NCI-H2227 (cell line): ENCODE results near the gene ASCL2.
A peak's percentile ranks its signal among the peaks of the same experiment; 100 is the strongest.

ENCODE experiments used
- DNase-seq: peaks from one replicate; lab custom pipeline; 2025; ENCODE audit not compliant: unreplicated experiment; lab: John Stamatoyannopoulos, UW

The ASCL2 gene, protein sequence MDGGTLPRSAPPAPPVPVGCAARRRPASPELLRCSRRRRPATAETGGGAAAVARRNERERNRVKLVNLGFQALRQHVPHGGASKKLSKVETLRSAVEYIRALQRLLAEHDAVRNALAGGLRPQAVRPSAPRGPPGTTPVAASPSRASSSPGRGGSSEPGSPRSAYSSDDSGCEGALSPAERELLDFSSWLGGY

DNA sequence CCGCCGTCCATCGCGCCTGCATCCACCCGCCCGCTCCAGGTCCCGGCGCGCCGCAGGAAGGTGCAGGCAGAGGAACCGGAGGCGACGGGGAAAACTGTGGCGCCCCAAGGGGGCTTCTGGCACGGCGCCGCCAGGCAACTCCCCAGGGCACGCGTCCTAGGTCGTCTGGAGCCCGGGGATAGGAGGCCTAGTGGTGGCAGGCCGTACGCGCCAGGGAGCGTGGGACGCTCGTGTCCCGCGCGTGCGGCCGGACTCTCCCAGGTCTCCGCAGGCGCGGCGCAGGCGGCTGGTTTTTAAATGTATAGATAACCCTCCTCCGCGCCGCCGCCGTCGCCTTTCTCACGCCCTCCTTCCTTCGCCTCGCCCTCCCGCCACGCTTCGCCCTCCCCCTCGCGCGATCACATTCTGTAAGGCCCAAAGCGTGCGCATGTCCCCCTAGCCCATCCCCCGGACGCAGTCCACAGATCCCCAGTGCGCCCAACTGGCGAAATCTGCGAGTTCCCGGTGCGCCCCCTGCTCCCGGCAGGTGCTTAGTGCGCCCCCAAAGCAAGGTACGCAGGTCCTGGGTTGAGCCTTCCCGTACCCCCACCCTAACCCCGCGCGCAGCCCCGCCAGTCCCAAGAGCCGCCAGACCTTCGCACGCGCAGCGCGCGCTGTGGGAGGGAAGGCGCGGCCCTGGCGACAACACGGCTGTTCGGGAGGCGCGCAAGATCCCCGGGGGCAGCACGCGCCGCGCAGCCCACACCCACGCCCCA lies at the start of gene ASCL2:
Gene ASCL2, minus strand, starts transcription at position 267 of the 755 bp plus-strand sequence. Its CDS starts 256 bp downstream, at position 11.
- no peak for DNase-seq

DNA sequence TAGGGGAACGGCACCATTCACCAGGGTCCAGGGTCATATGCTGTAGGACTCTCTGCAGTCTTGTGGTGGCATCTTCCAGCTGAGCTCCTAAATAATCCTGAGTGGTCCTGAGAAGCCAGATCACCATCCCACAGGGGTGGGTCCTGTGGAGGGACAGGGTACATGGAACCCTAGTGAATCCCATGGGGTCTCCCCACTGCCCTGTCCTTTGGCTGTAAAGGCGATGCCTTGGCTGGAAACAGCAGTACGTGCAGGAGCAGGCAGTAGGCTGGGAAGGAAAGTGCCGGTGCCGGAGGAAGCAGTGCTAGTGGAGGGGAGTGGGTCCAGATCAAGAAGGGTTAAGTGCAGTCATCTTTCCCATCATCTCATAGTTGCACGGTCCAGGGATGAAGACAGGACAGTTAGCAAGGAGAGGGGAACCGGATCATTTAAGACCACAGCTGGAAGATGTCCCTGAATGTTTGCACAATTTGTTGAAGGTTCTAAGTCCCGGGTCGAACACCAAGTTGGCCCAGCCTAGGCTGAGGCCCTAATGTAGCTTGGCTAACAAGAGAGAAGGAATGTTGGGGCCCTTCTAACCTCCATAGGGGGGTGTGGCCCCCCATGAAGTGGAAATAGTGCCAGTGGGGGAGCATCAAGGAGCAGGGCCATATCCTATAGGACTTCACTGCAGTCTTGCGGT lies 49.5 kb upstream of the ASCL2 start:
- DNase-seq, result no peak

DNA sequence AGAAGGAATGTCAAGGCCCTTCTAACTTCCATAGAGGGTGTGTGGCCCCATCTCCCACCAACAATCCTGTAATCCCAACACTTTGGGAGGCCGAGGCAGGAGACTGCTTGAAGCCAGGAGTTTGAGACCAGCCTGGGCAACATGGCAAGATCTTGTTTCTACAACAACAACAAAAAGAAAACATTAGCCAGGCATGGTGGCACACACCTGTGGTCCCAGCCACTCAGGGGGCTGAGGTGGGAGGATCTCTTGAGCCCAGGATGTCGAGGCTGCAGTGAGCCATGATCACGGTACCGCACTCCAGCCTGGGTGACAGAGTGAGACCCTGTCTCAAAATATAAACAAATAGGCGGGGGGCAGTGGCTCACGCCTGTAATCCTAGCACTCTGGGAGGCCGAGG lies 48.3 kb upstream of the ASCL2 start:
- no peak for DNase-seq

DNA sequence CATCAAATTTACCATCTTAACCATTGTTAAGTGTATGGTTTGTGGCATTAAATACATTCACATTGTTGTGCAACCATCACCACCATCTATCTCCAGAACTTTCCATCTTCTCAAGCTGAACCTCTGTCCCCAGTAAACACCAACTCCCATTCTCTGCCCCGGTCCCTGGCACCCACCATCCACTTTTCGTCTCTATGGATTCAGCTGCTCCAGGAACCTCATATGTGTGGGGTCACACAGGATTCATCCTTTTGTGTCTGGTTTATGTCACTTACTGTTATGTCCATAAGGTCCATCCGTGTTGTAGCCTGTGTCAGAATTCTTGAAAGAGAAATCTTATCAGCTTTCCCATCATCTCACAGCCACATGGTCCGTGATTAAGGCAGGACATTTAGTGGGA lies 47.7 kb upstream of the ASCL2 start:
- DNase-seq, result no peak

DNA sequence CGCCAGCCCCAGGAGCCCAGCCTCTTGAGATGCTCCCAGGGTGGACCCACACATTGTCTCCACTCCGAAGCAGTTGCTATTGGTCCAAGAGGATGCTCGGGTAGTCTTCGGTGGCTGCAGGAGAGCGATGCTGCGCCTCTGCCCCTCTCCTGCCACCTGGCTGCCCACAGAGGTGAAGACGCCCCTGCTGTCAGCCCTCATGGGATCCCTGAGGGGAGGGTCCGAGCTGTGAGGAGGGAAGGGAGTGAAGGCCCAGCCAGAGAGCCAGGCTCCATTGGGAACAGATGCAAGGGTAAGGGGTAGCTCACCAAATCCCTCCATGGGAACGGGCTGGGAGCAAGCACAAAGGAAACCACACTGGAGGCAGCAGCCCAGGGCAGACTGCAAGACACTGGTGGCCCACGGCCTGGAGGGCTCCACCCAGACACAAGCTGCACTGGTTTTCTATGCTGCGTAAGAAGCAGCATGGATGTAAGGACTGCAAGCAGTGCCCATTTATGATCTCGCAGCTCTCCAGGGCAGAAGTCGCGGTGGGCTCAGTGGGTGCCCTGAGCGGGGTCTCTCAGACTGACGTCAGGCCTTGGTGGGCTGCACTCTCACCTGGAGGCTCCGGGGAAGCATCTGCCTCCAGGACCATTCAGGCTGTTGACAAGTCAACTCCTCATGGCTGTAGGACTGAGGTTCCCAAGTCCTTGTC lies 47.1 kb upstream of the ASCL2 start:
- no peak for DNase-seq

DNA sequence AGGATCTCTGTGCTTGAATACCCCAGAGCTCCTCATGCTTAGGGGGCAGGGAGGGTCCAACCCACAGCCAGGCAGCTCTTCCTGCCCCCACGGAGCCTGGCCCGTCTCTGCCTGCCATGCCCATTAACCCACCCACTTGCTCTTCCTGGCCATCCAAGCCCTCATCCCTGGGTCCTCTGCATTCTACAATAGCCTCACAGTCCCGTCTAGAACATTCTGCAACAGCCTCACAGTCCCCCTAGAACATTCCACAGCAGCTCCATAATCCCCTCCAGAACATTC lies 46.5 kb upstream of the ASCL2 start:
- DNase-seq, result no peak

DNA sequence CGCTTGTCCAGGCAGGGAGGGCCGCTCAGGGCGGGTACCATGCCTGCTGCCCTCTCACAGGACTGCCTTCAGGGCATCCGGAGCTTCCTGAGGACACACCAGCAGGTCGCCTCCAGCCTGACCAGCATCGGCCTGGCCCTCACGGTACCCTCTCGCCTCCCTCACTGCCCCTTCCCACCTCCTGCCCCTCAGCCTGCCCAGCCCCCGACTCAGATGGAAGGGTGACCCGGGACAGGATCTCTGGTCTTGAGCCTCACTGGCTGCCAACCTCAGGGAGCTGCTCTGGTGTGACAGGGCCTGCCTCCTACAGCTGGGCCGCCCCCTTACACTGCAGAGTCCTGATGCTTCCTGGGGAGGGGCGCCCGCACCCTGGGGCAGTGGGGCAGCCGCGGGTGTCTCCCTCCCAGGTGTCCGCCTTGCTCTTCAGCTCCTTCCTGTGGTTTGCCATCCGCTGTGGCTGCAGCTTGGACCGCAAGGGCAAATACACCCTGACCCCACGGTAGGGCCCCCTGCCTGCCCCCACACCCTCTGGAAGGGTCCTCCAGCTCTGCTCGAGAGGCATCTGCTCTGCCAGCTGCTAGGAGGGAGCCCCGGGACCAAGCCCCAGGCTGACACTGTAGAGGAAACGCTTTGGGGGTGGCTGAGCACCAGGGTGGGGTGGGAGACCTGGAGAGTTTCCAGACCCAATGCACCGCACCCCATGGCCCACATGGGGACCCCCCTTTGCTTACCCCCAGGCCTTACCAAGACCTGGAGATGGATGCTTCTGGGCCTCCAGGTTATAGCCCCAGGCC lies 46.0 kb upstream of the ASCL2 start:
- no peak for DNase-seq

DNA sequence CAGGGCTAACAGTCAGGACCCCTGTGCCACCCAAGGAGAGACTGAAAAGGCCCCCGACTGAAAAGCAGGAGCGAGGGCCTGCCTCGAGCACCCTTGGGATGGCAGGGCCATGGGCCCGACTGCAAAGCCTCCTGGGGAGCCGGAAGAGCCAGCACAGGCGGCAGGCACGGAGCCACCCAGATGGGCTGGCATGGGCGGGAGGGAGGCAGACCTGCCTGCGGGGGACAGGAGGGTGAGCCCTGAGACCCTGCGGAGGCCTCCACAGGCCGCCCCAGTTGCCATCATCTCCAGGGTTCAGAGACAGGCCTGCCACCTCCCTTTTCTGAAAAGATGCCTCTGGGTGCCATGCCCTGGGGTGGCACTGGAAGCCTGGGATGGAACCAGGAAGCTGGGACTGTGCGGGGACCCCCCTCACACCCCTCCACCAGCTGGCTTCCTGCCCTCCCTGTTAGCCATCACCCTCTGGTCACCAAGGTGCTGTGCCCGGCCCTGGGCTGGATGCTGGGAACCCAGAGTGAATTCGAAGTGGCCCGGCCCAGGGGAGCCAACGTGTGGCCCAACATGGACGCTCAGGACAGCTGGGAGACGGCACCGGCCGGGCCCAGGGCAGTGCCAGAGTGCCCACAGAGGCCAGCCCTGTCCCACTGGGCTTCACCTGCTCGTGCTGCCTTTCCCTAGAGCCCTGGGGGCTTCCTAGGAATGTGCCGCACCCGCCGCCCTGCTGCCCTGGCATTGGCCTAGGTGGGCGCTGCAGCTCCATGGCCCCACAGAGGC lies 45.2 kb upstream of the ASCL2 start:
- DNase-seq, result no peak

DNA sequence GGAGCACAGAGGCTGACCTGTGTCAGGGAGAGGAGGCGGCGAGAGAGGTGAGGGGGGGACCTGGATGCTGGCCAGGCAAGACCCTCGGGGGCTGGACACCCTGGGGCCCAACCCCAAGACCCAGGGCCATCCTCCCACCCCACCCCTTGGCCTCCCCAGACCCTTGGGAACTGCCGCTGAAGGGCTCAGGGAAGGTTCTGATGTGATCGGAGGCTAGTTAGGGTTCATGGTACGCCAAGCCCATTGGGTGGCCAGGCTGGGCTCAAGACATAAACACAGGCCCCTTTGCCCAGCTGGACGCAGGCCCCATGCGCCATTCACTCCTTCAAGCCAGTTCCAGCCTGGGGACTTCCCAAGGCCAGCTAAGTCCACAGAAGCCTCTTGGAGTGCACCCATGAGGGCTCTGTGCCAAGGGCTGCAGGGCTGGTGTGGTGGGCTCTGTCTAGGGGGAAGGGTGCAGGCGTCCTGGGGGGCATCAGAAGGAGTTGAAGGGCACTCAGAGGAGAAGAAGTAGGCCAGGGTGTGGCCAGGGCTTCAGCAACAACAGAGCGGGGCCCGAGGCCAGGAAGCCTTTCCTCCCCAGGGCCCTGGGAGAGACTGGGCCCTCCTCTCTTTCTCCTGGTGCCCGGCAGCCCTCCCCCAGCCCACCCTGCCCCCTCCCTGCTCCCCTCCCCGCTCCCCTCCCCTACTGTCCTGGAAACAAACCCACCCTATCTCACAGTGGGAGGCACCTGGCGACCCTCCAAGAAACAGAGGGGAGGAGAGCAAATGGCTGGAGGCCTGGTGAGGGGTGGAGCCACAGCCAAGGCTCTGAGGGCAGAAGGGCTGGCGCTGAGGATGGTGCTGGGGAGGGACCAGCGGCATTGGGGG lies 44.4 kb upstream of the ASCL2 start:
- peak; percentile 46 for DNase-seq

DNA sequence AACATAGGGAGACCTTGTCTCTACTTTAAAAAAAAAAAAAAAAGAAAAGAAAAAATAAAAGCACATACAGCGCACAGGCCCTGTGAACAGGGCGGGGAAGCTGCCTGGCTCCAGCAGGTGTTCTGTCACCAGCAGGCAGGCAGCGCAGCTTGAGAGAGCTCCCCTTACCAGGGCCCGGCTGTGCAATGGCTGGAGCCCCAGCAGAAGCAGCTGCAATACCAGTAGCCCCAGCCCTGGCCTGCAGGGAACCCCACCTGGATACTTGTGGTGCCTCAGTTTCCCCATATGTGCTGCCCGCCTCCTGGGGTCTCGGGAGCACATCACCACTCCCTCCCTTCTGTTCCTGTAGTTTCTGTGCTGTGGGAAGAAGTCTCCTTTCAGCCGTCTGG lies 43.7 kb upstream of the ASCL2 start:
- DNase-seq, result no peak

DNA sequence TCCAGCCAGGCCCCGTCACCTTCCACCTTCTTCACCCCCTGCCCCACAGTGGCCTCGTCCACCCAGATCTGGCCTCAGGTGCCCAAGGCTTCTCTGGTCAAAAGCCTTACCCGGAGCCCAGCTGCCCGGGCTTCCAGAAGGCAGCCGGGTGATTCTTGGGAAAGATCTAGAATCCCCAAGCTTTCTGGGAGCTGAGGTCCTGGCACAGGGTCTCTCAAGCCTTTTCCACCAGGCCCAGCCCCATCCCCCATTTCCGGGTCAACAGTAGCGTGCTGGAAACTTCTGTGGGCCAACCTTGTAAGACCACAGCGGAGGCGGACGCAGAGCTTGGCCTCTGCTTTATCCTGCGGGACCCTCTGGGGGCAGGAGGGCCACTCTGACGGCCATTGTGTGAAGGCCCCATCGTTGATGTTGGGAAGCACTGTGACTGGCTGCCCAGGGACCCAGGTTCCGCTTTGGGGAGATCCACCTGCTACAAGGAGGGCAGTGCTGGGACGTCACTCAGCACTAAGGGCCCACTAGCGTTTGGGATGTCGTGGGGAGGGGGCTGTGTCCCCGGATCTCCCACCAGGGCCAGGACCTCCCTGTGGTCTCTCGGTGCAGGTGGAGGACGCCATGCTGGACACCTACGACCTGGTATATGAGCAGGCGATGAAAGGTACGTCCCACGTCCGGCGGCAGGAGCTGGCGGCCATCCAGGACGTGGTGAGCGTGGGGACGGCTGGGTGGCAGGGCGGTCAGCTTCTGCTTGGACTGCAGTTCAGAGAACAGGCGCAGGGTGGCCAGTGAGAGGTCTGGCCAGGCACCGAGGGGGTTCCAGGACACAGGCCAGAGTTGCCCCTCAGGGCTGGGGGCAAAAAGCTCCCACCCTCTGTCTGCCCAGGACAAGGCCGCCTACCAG lies 42.9 kb upstream of the ASCL2 start:
- no peak for DNase-seq

DNA sequence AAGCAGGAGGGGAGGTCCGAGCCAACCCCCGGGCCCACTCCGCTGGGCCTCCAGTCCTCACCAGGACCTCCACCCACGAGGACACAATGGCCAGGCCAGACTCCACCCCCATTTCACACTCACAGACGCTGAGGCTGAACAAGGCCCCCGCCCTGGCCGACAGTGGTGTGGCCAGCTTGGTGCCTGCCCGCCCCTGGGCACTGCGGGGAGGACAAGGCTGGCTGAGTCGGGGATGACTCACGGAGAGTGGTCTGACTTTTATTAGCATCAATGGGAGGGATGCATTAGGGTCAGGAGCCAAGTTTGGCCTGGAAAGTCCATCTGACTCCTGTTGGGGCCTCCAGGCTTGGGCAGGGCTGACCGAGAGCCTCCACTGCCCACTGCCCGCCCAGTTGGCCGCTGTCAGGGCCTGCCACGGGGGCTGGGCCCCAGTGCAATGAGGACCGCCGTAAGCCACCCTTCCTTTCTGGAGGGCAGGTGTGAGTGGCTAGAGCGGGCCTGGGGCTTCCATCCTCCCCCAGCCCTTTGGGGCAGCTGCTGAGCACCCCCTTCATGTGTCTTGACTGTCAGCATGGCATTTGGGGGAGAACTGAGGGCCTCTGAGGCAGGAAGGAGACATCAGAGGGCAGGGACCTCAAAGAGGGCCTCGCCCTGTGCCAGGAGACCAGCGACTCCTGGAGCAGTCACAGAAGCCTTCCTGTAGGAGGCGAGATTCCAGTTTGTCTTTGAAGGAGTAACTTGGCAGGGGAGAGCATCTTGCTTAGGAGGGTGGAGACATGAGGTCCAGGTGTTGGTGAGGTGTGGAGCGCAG lies 42.0 kb upstream of the ASCL2 start:
- no peak for DNase-seq

DNA sequence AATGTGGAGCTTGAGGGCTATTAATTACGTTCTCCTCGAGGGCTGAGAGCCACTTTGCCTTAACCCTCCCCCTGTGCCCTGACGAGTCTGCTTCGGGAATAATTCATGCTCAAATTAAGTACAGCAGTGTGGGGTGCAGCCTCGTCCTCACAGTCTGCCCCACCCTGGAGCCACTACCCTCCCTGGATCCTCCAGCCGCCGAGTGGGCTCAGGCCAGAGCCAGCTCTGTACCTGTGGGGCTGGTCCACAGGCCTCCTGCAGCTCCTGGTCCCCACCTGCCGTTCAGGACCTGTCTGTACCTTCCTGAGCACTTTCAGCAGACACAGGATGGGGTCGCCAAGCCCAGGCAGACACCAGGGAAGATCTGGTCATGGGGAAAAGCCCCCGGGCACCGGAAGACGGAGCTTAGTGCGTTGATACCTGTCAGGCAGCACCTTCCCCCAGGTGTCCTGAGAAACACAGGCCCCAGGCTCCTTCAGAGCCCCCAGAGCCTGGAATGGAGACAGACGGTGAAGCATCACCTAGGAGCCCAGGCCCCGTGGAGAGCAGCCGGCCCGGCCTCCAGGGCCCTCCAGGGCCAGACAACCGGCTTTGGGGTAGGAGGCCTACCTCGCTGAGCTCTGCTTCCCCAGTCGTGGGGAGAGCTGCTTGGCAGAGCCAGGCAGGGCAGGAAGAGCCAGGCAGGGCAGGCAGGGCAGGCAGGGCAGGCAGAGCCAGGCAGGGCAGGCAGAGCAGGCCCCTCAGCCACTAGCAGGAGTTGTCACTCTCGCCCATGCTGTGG lies 41.2 kb upstream of the ASCL2 start:
- DNase-seq, result peak; percentile 41

DNA sequence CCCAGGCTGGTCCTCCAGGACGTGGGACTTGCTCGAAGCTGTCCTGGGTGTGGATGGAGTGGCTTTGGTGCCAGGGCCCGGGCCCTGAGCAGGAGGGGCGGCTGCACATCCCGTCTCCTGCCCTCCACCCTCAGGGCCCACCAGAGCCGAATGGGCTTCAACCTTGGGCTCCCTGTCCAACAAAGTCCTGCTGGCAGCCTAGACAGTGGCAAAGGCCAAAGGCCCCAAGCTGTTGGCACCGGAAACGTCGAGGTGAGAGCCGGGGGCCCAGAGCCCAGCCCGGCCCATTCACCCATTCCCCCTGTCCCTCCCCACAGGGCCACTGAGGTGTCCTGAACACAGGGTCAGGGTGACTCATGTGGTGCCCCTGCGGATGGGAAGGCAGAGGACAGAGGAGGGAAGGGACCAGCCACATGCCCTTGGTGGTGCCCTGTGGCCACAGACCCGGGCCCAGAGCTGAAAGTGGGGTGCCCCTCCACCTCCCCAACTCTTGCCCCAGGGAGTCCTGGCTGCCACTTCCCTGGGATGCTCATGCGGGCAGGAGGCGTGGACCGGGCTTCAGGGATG lies 40.5 kb upstream of the ASCL2 start:
- DNase-seq, result no peak

DNA sequence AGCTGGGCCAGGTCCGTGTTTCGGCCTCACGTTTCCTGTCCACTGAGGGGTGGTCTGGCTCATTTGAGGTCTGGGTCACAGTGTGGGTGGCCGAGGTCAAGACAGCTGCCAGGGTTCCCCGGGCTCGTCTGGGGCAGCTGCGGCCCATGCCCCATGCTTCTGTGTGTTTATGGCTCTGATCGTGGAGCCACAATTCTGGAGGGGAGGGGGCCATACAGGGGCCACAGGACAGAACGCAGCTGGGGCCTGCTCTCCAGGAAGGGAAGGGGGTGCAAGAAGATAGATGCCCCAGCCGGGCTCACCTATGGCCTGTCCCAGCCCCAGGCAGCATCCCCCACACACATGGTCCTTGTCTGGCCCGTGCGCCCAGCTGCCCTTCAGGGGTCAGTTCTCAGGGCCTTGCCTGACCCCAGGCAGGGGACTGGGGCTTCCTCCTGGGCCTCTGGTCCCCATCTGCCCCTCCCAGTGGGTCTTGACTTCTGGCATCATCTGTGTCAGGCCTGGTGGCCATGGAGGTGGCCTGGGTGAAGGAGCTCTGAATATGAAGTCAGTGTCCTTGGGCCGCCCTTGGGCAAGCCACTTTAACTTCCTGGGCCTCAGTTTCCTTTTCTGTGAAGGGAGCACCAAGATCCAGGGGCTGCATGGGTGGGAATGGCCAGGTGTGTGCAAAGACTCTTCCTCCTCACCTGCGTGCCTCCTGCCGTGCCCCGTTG lies 39.8 kb upstream of the ASCL2 start:
- DNase-seq, result no peak
